Adipocyte (in vitro differentiated cells): ENCODE results near the gene ALG13.
"Not testable (repeated sequence)": the region's sequence is repeated elsewhere in the genome, so short reads cannot be mapped to it uniquely, and the experiment has no call there.

Experiments
- DNase-seq: peaks from one replicate; pipeline ENCODE4 v3.0.0-alpha.2; 2015; ENCODE audit warnings: low read depth
- H3K27me3 ChIP-seq: replicated peaks from 2 replicates; pipeline ENCODE4 v1.7.0; 2013; ENCODE audit warnings: mild to moderate bottlenecking, low read length, moderate library complexity; ENCODE audit not compliant: control insufficient read depth, insufficient read depth
- H3K36me3 ChIP-seq: 2 replicates; pipeline ENCODE4 v1.7.0; 2013; ENCODE audit warnings: low read length, mild to moderate bottlenecking, moderate library complexity; ENCODE audit not compliant: control insufficient read depth, insufficient read depth, severe bottlenecking
- H3K4me1 ChIP-seq: 2 replicates; pipeline ENCODE4 v1.7.0; 2013; ENCODE audit warnings: mild to moderate bottlenecking, low read length, moderate library complexity; ENCODE audit not compliant: control insufficient read depth, insufficient read depth
- H3K4me3 ChIP-seq: 2 replicates; pipeline ENCODE4 v1.7.0; 2013; ENCODE audit warnings: mild to moderate bottlenecking, low read length, moderate library complexity
- H3K9ac ChIP-seq: 2 replicates; pipeline ENCODE4 v1.7.0; 2013; ENCODE audit warnings: mild to moderate bottlenecking, low read length, moderate library complexity
- H3K9me3 ChIP-seq: 2 replicates; pipeline ENCODE4 v1.7.0; 2013; ENCODE audit warnings: mild to moderate bottlenecking, low read length, moderate library complexity; ENCODE audit not compliant: control insufficient read depth

Gene ALG13

GRCh38 chrX:111680988-111681779 is at the start of gene ALG13:
Gene ALG13 (plus strand): TSS chrX:111681170. CDS start chrX:111681219, 49 bp downstream.
- H3K4me3 ChIP-seq, result peak within 1 kb of the TSS; percentile 91
- H3K9me3 ChIP-seq, result no peaks in the 10 kb centered on the region
- no peaks in the 10 kb centered on the region for H3K27me3 ChIP-seq
- peaks cover 5% of the 10 kb centered on the region for H3K4me1 ChIP-seq
- H3K9ac ChIP-seq, result peak within 1 kb of the TSS; percentile 97
- DNase-seq, result peak; percentile 93
- peaks cover 23% of the 10 kb centered on the region for H3K36me3 ChIP-seq

- H3K9ac ChIP-seq, result no peak overlapping the region
- no peak overlapping the region for H3K4me3 ChIP-seq
- H3K4me1 ChIP-seq, result no peaks in the 10 kb centered on the region
- peaks cover 8% of the 10 kb centered on the region for H3K27me3 ChIP-seq
- DNase-seq, result no peak
- no peaks in the 10 kb centered on the region for H3K36me3 ChIP-seq
- no peaks in the 10 kb centered on the region for H3K9me3 ChIP-seq
These were observed 45.9 kb upstream of the ALG13 start for GRCh38 chrX:111634823-111635729.

- Histone ChIP-seq H3K9me3 (peaks cover 6% of the 10 kb centered on the region), H3K4me1 (no peaks in the 10 kb centered on the region), H3K36me3 (no peaks in the 10 kb centered on the region), H3K27me3 (peaks cover 7% of the 10 kb centered on the region), H3K4me3 (no peak overlapping the region), H3K9ac (no peak overlapping the region)
- DNase-seq, result no peak
These were observed 39.0 kb upstream of the ALG13 start for GRCh38 chrX:111641969-111642368.

- not testable (repeated sequence) for H3K4me3 ChIP-seq, H3K36me3 ChIP-seq, H3K9ac ChIP-seq, H3K27me3 ChIP-seq, H3K4me1 ChIP-seq, DNase-seq
- peaks cover 15% of the 10 kb centered on the region for H3K9me3 ChIP-seq
These were observed 35.8 kb upstream of the ALG13 start for GRCh38 chrX:111645165-111645564.

- no peak overlapping the region for H3K4me3 ChIP-seq
- peaks cover 4% of the 10 kb centered on the region for H3K27me3 ChIP-seq
- H3K9ac ChIP-seq, result no peak overlapping the region
- H3K4me1 ChIP-seq, result no peaks in the 10 kb centered on the region
- H3K36me3 ChIP-seq, result no peaks in the 10 kb centered on the region
- peaks cover 15% of the 10 kb centered on the region for H3K9me3 ChIP-seq
- DNase-seq, result no peak
These were observed 35.4 kb upstream of the ALG13 start for GRCh38 chrX:111645607-111646006.

- H3K27me3 ChIP-seq, result peaks cover 4% of the 10 kb centered on the region
- H3K9ac ChIP-seq, result no peak overlapping the region
- H3K4me3 ChIP-seq, result no peak overlapping the region
- no peak for DNase-seq
- H3K36me3 ChIP-seq, result no peaks in the 10 kb centered on the region
- no peaks in the 10 kb centered on the region for H3K4me1 ChIP-seq
- peaks cover 14% of the 10 kb centered on the region for H3K9me3 ChIP-seq
These were observed 34.5 kb upstream of the ALG13 start for GRCh38 chrX:111646515-111646914.

GRCh38 chrX:111648802-111649201 is 32.2 kb upstream of the ALG13 start:
- H3K9ac ChIP-seq, result no peak overlapping the region
- H3K9me3 ChIP-seq, result peaks cover 9% of the 10 kb centered on the region
- no peaks in the 10 kb centered on the region for H3K4me1 ChIP-seq
- no peaks in the 10 kb centered on the region for H3K36me3 ChIP-seq
- DNase-seq, result no peak
- peaks cover 10% of the 10 kb centered on the region for H3K27me3 ChIP-seq
- H3K4me3 ChIP-seq, result no peak overlapping the region

- Histone ChIP-seq H3K9ac (no peak overlapping the region), H3K4me3 (no peak overlapping the region), H3K9me3 (peaks cover 9% of the 10 kb centered on the region), H3K27me3 (peaks cover 6% of the 10 kb centered on the region), H3K36me3 (no peaks in the 10 kb centered on the region), H3K4me1 (no peaks in the 10 kb centered on the region)
- DNase-seq, result no peak
These were observed 31.3 kb upstream of the ALG13 start for GRCh38 chrX:111649638-111650037.

- DNase-seq, result no peak
- no peaks in the 10 kb centered on the region for H3K36me3 ChIP-seq
These were observed 30.1 kb upstream of the ALG13 start for GRCh38 chrX:111650845-111651244.

GRCh38 chrX:111652719-111653118 is 28.3 kb upstream of the ALG13 start:
- DNase-seq, result no peak
- peaks cover 3% of the 10 kb centered on the region for H3K9me3 ChIP-seq
- no peaks in the 10 kb centered on the region for H3K4me1 ChIP-seq
- no peak overlapping the region for H3K9ac ChIP-seq
- no peaks in the 10 kb centered on the region for H3K36me3 ChIP-seq
- peaks cover 6% of the 10 kb centered on the region for H3K27me3 ChIP-seq
- no peak overlapping the region for H3K4me3 ChIP-seq

More at GRCh38 chrX:111650845-111651244, 30.1 kb upstream of the ALG13 start:
- H3K4me1 ChIP-seq, result no peaks in the 10 kb centered on the region
- H3K9ac ChIP-seq, result no peak overlapping the region
- H3K4me3 ChIP-seq, result no peak overlapping the region
- peaks cover 9% of the 10 kb centered on the region for H3K9me3 ChIP-seq
- H3K27me3 ChIP-seq, result peaks cover 6% of the 10 kb centered on the region

- Histone ChIP-seq H3K36me3 (no peaks in the 10 kb centered on the region), H3K4me3 (no peak overlapping the region), H3K9me3 (no peaks in the 10 kb centered on the region), H3K4me1 (no peaks in the 10 kb centered on the region), H3K27me3 (peaks cover 17% of the 10 kb centered on the region), H3K9ac (no peak overlapping the region)
- no peak for DNase-seq
These were observed 19.7 kb upstream of the ALG13 start for GRCh38 chrX:111661241-111661640.
